GM20000 (cell line): Measurements from ENCODE around the gene DMD.

Experiments used
- DNase-seq: peaks from one replicate; pipeline ENCODE4 v3.0.0; 2012; ENCODE audit warnings: low spot score
- CTCF ChIP-seq: IDR thresholded peaks from 2 replicates; pipeline ENCODE4 v1.5.1; 2012; ENCODE audit warnings: mild to moderate bottlenecking, control low read depth; ENCODE audit errors: extremely low read depth, missing control alignments

DMD gene

GRCh38 chrX:31333165-31333831, 1878.1 kb downstream of the DMD start:
- TF ChIP-seq CTCF: no peak
- DNase-seq: no peak

- TF ChIP-seq CTCF: no peak
- DNase-seq: no peak
Observed at GRCh38 chrX:31331928-31332327, 1879.4 kb downstream of the DMD start.

DNA sequence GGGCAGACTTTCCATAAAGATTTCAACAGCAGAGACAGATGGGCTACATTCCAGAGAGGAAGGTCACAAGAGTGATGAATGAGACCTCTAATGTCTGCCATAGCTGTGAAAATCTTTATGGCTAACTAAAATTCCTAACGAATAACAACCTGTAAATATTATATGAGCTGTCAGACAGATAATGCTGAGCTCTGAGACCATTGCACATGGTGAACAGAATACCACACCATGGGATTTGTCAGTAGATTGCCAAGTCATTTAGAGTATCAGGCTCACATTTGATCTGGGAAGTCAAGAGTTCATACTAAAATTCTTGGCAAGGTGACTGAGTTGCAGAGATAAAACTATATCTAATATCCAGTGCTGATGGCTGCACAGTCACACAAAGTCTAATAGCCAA, 1880.3 kb downstream of the DMD start:
- DNase-seq: no peak

DNA sequence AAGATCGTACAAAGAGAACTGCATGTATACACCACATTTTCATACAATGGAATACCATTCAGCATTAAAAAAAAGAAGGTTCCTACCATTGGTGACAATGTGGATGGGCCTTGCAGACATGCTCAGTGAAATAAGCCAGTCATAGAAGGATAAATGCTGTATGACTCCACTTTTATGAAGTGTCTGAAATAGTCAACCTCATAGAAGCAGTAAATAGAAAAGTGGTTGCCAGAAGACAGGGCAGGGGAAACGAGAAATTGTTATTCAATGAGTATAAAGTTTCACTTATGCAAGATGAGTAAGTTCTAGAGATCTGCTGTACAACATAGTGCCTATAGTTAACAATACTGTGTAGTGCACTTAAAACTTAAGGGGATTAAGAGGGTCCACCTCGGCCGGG, 1882.1 kb downstream of the DMD start:
- no peak for DNase-seq
- TF ChIP-seq CTCF: no peak

More for the DNA sequence above, 1880.3 kb downstream of the DMD start:
- no peak for TF ChIP-seq CTCF

DNA sequence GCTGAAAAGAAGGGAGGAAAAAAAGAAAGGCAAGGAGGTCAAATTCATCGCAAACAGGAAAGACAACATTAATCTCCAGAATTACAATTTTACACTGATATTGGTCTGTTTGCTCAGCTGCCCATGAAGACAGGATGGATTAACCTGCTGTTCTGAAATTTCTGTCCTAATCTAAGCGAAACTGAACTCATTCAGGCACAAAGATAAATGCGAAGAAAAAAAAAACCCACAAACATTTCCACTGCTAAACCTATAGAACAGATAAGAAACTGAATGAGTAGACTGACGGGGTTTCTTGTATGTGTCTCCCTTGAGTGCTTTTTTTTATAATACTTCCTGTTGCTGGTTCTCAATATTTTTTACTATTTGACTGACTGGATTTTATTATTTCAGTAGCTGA, 1887.7 kb downstream of the DMD start:
- peak; percentile 9 for DNase-seq
- no peak for TF ChIP-seq CTCF

- no peak for DNase-seq
- TF ChIP-seq CTCF: no peak
Observed at GRCh38 chrX:31320740-31321139, 1890.6 kb downstream of the DMD start.

- TF ChIP-seq CTCF: no peak
- DNase-seq: no peak
Observed at GRCh38 chrX:31319586-31319985, 1891.8 kb downstream of the DMD start.
